Pancreas (tissue), 10 donors: ENCODE results near the gene PHC3. TPM values are rescaled to one million over a fixed set of nuclear protein-coding genes. Genes with fewer than 3 reads are reported as not detected.

Source experiments
- ATAC-seq, 4 donors: fragments of 200-7000 bp; cut with Tn5 transposase; one replicate each; pipeline versions ENCODE4 v1.8.0 to v1.9.1; 2020; ENCODE audit warnings: mild to moderate bottlenecking in 4 of 4, moderate library complexity in 4 of 4
- DNase-seq, 6 donors: peaks; one replicate each; pipeline ENCODE4 v3.0.0-alpha.2; 2020
- FAIRE-seq: peaks from 2 replicates; lab custom pipeline; 2012; peaks lifted over from hg19 to GRCh38; lab: Jason Lieb, UNC
- H3K27ac ChIP-seq, 4 donors: fragments of 200-600 bp; sonication (generic); 1 replicate in 3 of 4; 2 replicates in 1 of 4; pipeline versions ENCODE4 v1.5.0 to v1.8.0; 2020
- H3K27me3 ChIP-seq, 4 donors: fragments of 200-600 bp; one replicate each; pipeline ENCODE4 v1.8.0; 2021
- H3K36me3 ChIP-seq, 3 donors: fragments of 200-600 bp; sonication (generic) in 1 of 3; one replicate each; pipeline versions ENCODE4 v1.5.0 to v1.8.0; 2020 to 2021
- H3K4me1 ChIP-seq, 3 donors: fragments of 200-600 bp; one replicate each; pipeline ENCODE4 v1.8.0; 2021
- H3K4me3 ChIP-seq, 4 donors: fragments of 200-600 bp; sonication (generic) in 2 of 4; one replicate each; pipeline versions ENCODE4 v1.5.0 to v1.8.0; 2020 to 2021
- H3K9me3 ChIP-seq, 4 donors: fragments of 200-600 bp; one replicate each; pipeline ENCODE4 v1.8.0; 2021
- WGBS, 2 donors: extraction: QIAGEN DNeasy Blood & Tissue Kit; methylation state at CpG; one replicate each; pipeline ENCODE4 v1.1.7; 2013; 5-methylcytosine and 5-hydroxymethylcytosine counted together
- intact Hi-C, 3 donors: fragments of 100-400 bp; cut with DNase I; formaldehyde crosslinking; loops; one replicate each; pipeline versions ENCODE4 v1.11.1 to v1.14.2; 2022
- polyA plus RNA-seq, 2 donors: library from polyadenylated mRNA; stranded (reverse); fragments of 200-250 nt; gene quantifications; one replicate each; pipeline ENCODE4 v1.2.3, GENCODE V29; 2013
- total RNA-seq, 6 donors: library from RNA; stranded (reverse); fragmentation: NEBNext Ultra II Directional in 4 of 6; extraction: Animal tissue kit (Norgen Biotek cat#: 25700) in 4 of 6; gene quantifications; one replicate each; pipeline versions ENCODE4 v1.2.1 to v1.2.4, GENCODE V29; 2021 to 2023
- TF ChIP-seq, protein P1 (sequence below), 4 donors: fragments of 200-600 bp; sonication (generic) in 3 of 4; IDR thresholded peaks; one replicate each; pipeline versions ENCODE4 v1.5.0 to v1.8.0; 2021; ENCODE audit warnings: antibody characterized with exemption in 4 of 4
- donor health status: healthy with polysubstance abuse.
- donor health status: DM: no; HTN: no; CAD: no; lungs with moderate emphysema.
- donor health status: DM: no; HTN: no; CAD: no.
- donor health status: control.
- donor health status: control.
- donor health status: Bipolar disorder and iron deficiency.
- donor health status: DM: yes; HTN: yes; CAD: no.
- donor health status: DM: no; HTN: no; CAD: no.
- donor health status: DM: no; HTN: no; CAD: no.
- donor health status: DM: yes; HTN: yes; CAD: no.

Gene PHC3
- total and polyA plus RNA-seq, 8 donors, result 5.5 to 38.0 (median 24.5) TPM

DNA sequence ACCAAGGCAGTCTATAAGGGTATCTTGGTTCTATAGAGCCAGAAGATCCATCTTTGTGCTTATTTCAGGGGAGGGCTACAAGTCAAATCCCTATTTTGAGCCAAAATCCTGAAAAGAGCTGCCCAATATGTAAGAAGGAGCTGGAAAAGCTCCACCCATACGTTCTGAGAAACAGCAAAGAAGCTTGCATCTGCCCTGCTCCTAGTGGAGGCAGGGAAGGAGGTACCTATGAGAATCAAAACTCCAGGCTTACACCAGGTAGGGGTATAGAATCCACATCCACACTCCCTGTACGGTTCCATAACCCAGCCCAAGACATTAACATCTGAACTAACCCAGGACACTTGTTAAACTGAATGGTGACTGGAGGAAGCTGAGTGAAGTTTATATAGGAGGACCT, 30.0 kb downstream of the PHC3 start:
- WGBS, 2 donors, result 72 to 81% methylated on average over 2 of the region's 2 CpGs
- no peak for ATAC-seq

DNA sequence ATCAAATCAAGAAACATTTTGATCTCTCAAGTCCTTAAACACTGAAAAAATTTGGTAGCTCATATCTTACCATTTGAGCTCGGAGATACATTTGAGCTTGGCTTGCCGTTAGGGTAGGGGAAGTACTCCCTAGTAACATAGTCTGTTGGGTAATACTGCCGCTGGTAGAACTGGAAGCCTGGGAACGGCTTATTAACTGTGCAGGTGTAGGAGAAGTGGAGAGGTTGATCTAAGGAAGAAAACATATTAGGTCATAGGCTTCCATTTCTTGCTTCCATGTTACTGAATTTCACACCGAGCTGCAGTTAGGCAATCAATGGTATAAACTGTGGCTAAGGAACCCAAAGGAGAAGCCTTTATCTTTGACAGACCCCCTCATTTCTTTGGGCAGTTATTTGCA, 32.5 kb downstream of the PHC3 start:
- H3K27me3 ChIP-seq, result no peaks in the 10 kb centered on the region
- no peak for FAIRE-seq
- intact Hi-C loops, result no loop called here

More for the DNA sequence above, 30.0 kb downstream of the PHC3 start:
- H3K36me3 ChIP-seq, result no peaks in the 10 kb centered on the region
- no peaks in the 10 kb centered on the region for H3K9me3 ChIP-seq
- TF ChIP-seq, protein P1, sequence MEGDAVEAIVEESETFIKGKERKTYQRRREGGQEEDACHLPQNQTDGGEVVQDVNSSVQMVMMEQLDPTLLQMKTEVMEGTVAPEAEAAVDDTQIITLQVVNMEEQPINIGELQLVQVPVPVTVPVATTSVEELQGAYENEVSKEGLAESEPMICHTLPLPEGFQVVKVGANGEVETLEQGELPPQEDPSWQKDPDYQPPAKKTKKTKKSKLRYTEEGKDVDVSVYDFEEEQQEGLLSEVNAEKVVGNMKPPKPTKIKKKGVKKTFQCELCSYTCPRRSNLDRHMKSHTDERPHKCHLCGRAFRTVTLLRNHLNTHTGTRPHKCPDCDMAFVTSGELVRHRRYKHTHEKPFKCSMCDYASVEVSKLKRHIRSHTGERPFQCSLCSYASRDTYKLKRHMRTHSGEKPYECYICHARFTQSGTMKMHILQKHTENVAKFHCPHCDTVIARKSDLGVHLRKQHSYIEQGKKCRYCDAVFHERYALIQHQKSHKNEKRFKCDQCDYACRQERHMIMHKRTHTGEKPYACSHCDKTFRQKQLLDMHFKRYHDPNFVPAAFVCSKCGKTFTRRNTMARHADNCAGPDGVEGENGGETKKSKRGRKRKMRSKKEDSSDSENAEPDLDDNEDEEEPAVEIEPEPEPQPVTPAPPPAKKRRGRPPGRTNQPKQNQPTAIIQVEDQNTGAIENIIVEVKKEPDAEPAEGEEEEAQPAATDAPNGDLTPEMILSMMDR (IDR thresholded peaks at IDR 0.05), result no peak
- no peak overlapping the region for H3K4me3 ChIP-seq
- intact Hi-C loops, result no loop called here
- DNase-seq (no peak), FAIRE-seq (no peak)
- no peak overlapping the region for H3K27ac ChIP-seq
- peaks cover 4 to 12% (median 11%) of the 10 kb centered on the region in 3 donors for H3K4me1 ChIP-seq
- no peaks in the 10 kb centered on the region for H3K27me3 ChIP-seq

DNA sequence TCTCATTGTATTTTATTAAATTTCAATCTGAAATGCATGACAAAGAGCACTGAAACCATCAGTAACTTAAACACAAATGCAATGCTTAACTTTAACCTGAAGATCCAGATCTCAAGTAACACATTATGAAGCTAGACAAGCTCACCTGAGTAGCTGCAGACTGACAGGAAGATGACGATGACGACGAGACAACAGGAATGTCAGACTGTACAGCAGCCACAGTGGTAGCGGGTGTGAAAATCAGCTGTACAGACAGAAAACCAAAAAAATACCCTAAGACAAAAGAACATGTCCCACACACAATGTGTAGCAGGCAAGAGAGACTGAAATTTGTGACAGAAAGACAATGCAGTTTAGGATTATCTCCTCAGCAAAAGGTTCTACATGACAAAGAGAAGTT, 36.3 kb downstream of the PHC3 start:
- no peak for FAIRE-seq
- WGBS, 2 donors, result 91% methylated on average over 4 of the region's 4 CpGs

More for the DNA sequence above, 32.5 kb downstream of the PHC3 start:
- no peaks in the 10 kb centered on the region for H3K9me3 ChIP-seq
- H3K4me1 ChIP-seq, result peaks cover 0 to 2% (median 0%) of the 10 kb centered on the region in 3 donors
- H3K36me3 ChIP-seq, result peaks cover 0 to 7% (median 0%) of the 10 kb centered on the region in 3 donors
- peak in 1 of 6 donors; percentile 28 for DNase-seq
- peak; percentile 63 to 91 (median 88) for ATAC-seq
- H3K27ac ChIP-seq, result no peak overlapping the region
- TF ChIP-seq, protein P1 (IDR thresholded peaks at IDR 0.05), result no peak
- no peak overlapping the region for H3K4me3 ChIP-seq
- 55 to 63% methylated on average over 5 of the region's 5 CpGs for WGBS, 2 donors

DNA sequence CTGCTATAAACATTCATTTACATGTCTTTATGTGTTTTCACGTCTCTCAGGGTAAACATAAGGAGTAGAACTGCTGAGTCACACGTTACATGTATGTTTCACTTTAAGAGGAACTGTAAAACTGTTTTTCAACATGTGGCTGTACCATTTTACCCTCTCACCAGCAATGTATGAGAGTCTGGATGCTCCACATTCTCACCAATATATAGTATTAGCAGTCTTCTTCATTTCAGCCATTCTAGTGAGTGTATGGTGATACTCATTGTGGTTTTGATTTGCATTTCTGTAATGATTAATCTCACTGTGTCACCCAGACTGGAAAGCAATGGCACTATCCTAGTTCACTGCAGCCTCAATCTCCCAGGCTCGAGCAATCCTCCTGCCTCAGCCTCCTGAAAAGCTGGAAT, 37.1 kb downstream of the PHC3 start:
- no peak for DNase-seq
- Histone ChIP-seq H3K27ac (no peak overlapping the region), H3K27me3 (no peaks in the 10 kb centered on the region), H3K4me3 (no peak overlapping the region), H3K36me3 (peaks cover 0 to 7% (median 0%) of the 10 kb centered on the region in 3 donors), H3K9me3 (no peaks in the 10 kb centered on the region), H3K4me1 (no peaks in the 10 kb centered on the region)
- WGBS, 2 donors, result 85 to 94% methylated on average over 3 of the region's 3 CpGs
- intact Hi-C loops, result no loop called here
- no peak for ATAC-seq
- TF ChIP-seq, protein P1 (IDR thresholded peaks at IDR 0.05), result no peak
- FAIRE-seq, result no peak

More for the DNA sequence above, 36.3 kb downstream of the PHC3 start:
- Histone ChIP-seq H3K36me3 (peaks cover 0 to 7% (median 0%) of the 10 kb centered on the region in 3 donors), H3K27me3 (no peaks in the 10 kb centered on the region), H3K27ac (no peak overlapping the region), H3K9me3 (no peaks in the 10 kb centered on the region), H3K4me3 (no peak overlapping the region), H3K4me1 (no peaks in the 10 kb centered on the region)
- TF ChIP-seq, protein P1 (IDR thresholded peaks at IDR 0.05), result no peak
- no peak for DNase-seq
- intact Hi-C loops, result no loop called here
- ATAC-seq, result no peak

GRCh38 chr3:170142373-170142772, 39.2 kb downstream of the PHC3 start:
- no peak for FAIRE-seq
- H3K27ac ChIP-seq, result no peak overlapping the region
- H3K4me1 ChIP-seq, result no peaks in the 10 kb centered on the region
- peaks cover 0 to 7% (median 0%) of the 10 kb centered on the region in 3 donors for H3K36me3 ChIP-seq
- no peak for ATAC-seq
- TF ChIP-seq, protein P1 (IDR thresholded peaks at IDR 0.05), result no peak
- H3K4me3 ChIP-seq, result no peak overlapping the region
- H3K9me3 ChIP-seq, result no peaks in the 10 kb centered on the region
- no peak for DNase-seq
- H3K27me3 ChIP-seq, result no peaks in the 10 kb centered on the region
- intact Hi-C loops, result no loop called here
- 91 to 95% methylated on average over 2 of the region's 2 CpGs for WGBS, 2 donors
